ENCODE results near the gene FBXO47. TPM values are rescaled to one million over a fixed set of nuclear protein-coding genes. Genes with fewer than 3 reads are reported as not detected.

Gene FBXO47
- total RNA-seq, 3 donors from 2014 or later, result not detected

GRCh38 chr17:38898812-38899348, 68.3 kb downstream of the FBXO47 start:
- H3K36me3 ChIP-seq (ENCODE audit: low read depth), result peaks cover 4% of the 10 kb centered on the region
- no peaks in the 10 kb centered on the region for H3K9me3 ChIP-seq
- intact Hi-C loops (cut with DNase I, micrococcal nuclease), result no loop called here
- peaks cover 40% of the 10 kb centered on the region for H3K4me1 ChIP-seq (ENCODE audit: low read depth)
- DNase-seq (peak; percentile 72 to 88 (median 74)), ATAC-seq (peak; percentile 71)
- no peak overlapping the region for H3K4me3 ChIP-seq
- no peak for TF ChIP-seq CTCF (IDR thresholded peaks at IDR 0.05)

- peaks cover 44% of the 10 kb centered on the region for H3K4me1 ChIP-seq (ENCODE audit: low read depth)
- intact Hi-C loops (cut with DNase I, micrococcal nuclease), result no loop called here
- DNase-seq (peak in 2 of 3 donors; percentile 62 to 65), ATAC-seq (peak; percentile 79)
- H3K4me3 ChIP-seq, result no peak overlapping the region
- TF ChIP-seq CTCF (IDR thresholded peaks at IDR 0.05), result no peak
- H3K9me3 ChIP-seq, result no peaks in the 10 kb centered on the region
- peaks cover 4% of the 10 kb centered on the region for H3K36me3 ChIP-seq (ENCODE audit: low read depth)
These were observed 68.9 kb downstream of the FBXO47 start for GRCh38 chr17:38898291-38898679.

- Histone ChIP-seq H3K4me1 (ENCODE audit: low read depth) (peaks cover 49% of the 10 kb centered on the region), H3K36me3 (ENCODE audit: low read depth) (peaks cover 4% of the 10 kb centered on the region), H3K9me3 (no peaks in the 10 kb centered on the region), H3K4me3 (no peak overlapping the region)
- DNase-seq (no peak), ATAC-seq (peak; percentile 38)
- intact Hi-C loops (cut with DNase I, micrococcal nuclease), result no loop called here
- no peak for TF ChIP-seq CTCF (IDR thresholded peaks at IDR 0.05)
These were observed 69.4 kb downstream of the FBXO47 start for GRCh38 chr17:38897671-38898290.

GRCh38 chr17:38897176-38897575, 70.0 kb downstream of the FBXO47 start:
- Histone ChIP-seq H3K36me3 (ENCODE audit: low read depth) (peaks cover 4% of the 10 kb centered on the region), H3K4me1 (ENCODE audit: low read depth) (peaks cover 54% of the 10 kb centered on the region), H3K9me3 (no peaks in the 10 kb centered on the region), H3K4me3 (no peak overlapping the region)
- DNase-seq, result peak in 2 of 3 donors; percentile 44 to 66
- intact Hi-C loops (cut with DNase I, micrococcal nuclease), result no loop called here
- peak; percentile 4 for ATAC-seq
- no peak for TF ChIP-seq CTCF (IDR thresholded peaks at IDR 0.05)

GRCh38 chr17:38896346-38896954, 70.8 kb downstream of the FBXO47 start:
- peaks cover 54% of the 10 kb centered on the region for H3K4me1 ChIP-seq (ENCODE audit: low read depth)
- DNase-seq (peak in 1 of 3 donors; percentile 48), ATAC-seq (no peak)
- peaks cover 4% of the 10 kb centered on the region for H3K36me3 ChIP-seq (ENCODE audit: low read depth)
- no peak overlapping the region for H3K4me3 ChIP-seq
- no peak for TF ChIP-seq CTCF (IDR thresholded peaks at IDR 0.05)
- intact Hi-C loops (cut with DNase I, micrococcal nuclease), result no loop called here
- no peaks in the 10 kb centered on the region for H3K9me3 ChIP-seq

Data from mucosa of descending colon (tissue), 3 donors.